ENCODE data around the gene CPED1.

DNA sequence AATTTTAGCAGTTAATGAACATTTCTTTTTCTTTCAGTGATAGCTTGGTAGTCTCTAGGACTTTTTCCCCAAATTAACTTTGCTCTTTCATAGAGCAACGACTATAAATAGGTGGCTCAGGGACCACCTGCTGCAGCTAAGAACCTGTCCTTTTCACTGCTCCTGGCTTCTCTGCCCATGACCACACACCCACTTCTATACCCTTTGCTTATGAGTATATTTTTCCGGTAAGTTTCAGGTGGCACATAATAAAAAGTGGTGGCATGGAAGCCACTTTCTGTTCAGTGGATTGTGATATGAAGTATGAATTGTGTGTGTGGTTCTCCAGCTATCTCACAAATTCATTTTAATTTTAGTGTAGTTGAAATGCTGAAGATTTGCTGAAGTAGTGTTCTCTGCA is 36.7 kb upstream of the CPED1 start:
- TF ChIP-seq CTCF (IDR thresholded peaks at IDR 0.05), result no peak
- no peak for TF ChIP-seq REST (IDR thresholded peaks at IDR 0.05; ENCODE audit: insufficient read depth in 1 of 2, low read depth in 2 of 2, low read length in 1 of 2)
- no peak for TF ChIP-seq TCF7L2 (IDR thresholded peaks at IDR 0.05; ENCODE audit: low read depth, low read length)
- TF ChIP-seq POLR2AphosphoS5 (IDR thresholded peaks at IDR 0.05; ENCODE audit: low read depth, low read length), result no peak
- no peak for TF ChIP-seq SIN3A (IDR thresholded peaks at IDR 0.05; ENCODE audit: borderline replicate concordance, insufficient read depth, low read depth, low read length)
